Activated naive CD4-positive, alpha-beta T cell treated with Interleukin-2 at 50 U/mL for 16 hours (primary cell): ENCODE results near the gene BABAM2.

Experiments used
- DNase-seq: peaks from one replicate; pipeline ENCODE4 v3.0.0-alpha.2; 2020

Gene BABAM2

GRCh38 chr2:27914041-27914804 lies 23.7 kb downstream of the BABAM2 start:
- DNase-seq = no peak

- DNase-seq = no peak
These were observed 24.3 kb downstream of the BABAM2 start for GRCh38 chr2:27914805-27915175.

GRCh38 chr2:27915191-27915590 lies 24.7 kb downstream of the BABAM2 start:
- DNase-seq = no peak

- DNase-seq = no peak
These were observed 25.3 kb downstream of the BABAM2 start for GRCh38 chr2:27915874-27916273.

- DNase-seq = no peak
These were observed 25.9 kb downstream of the BABAM2 start for GRCh38 chr2:27916293-27916995.

GRCh38 chr2:27920148-27920885 lies 29.8 kb downstream of the BABAM2 start:
- no peak for DNase-seq

GRCh38 chr2:27921424-27921823 lies 30.9 kb downstream of the BABAM2 start:
- DNase-seq = no peak

GRCh38 chr2:27921880-27922547 lies 31.5 kb downstream of the BABAM2 start:
- DNase-seq = no peak

GRCh38 chr2:27922842-27923241 lies 32.3 kb downstream of the BABAM2 start:
- no peak for DNase-seq

- DNase-seq = no peak
These were observed 35.4 kb downstream of the BABAM2 start for GRCh38 chr2:27925766-27926472.

- no peak for DNase-seq
These were observed 39.5 kb downstream of the BABAM2 start for GRCh38 chr2:27929916-27930486.

GRCh38 chr2:27931361-27931950 lies 40.9 kb downstream of the BABAM2 start:
- DNase-seq = no peak

GRCh38 chr2:27932396-27932795 lies 41.9 kb downstream of the BABAM2 start:
- no peak for DNase-seq

GRCh38 chr2:27935026-27935425 lies 44.5 kb downstream of the BABAM2 start:
- DNase-seq = no peak

GRCh38 chr2:27940090-27940671 lies 49.7 kb downstream of the BABAM2 start:
- no peak for DNase-seq

GRCh38 chr2:27940982-27941381 lies 50.5 kb downstream of the BABAM2 start:
- DNase-seq = no peak

- no peak for DNase-seq
These were observed 52.4 kb downstream of the BABAM2 start for GRCh38 chr2:27942612-27943547.

GRCh38 chr2:27946530-27947060 lies 56.1 kb downstream of the BABAM2 start:
- DNase-seq = no peak

GRCh38 chr2:27952070-27952469 lies 61.5 kb downstream of the BABAM2 start:
- DNase-seq = no peak

- DNase-seq = no peak
These were observed 62.5 kb downstream of the BABAM2 start for GRCh38 chr2:27953077-27953476.
